Stimulated activated CD8-positive, alpha-beta memory T cell treated with anti-CD3 and anti-CD28 coated beads, Interleukin-15, amount 100 ng/mL, for 48 hours (primary cell): ENCODE results near the gene CADPS.

Experiments
- DNase-seq, 2 donors: peaks; one replicate each; pipeline ENCODE4 v3.0.0-alpha.2; 2020; ENCODE audit warnings: low read depth in 2 of 2

The CADPS gene

DNA sequence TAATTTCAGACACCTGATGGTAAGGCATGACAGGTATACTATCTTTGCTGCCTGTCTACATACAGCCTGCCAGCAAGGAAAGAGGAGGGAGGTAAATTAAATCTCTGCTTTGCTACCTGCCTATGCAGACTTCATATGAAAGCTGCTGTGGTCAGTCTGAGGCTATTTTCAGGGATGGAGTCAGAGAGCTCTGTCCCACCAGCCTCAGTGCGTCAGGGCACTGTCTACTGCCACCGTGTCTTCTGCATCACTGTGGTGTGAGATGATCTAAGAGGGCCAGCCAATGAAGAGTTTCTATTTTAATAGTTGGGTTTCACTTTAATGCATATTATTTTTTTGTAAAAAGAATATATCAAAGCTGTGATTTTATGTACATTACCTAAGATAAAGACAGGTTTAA is 125.6 kb downstream of the CADPS start:
- no peak for DNase-seq

- no peak for DNase-seq
These were observed 126.1 kb downstream of the CADPS start for GRCh38 chr3:62749130-62749529.

GRCh38 chr3:62737449-62737848 is 137.8 kb downstream of the CADPS start:
- DNase-seq: no peak

DNA sequence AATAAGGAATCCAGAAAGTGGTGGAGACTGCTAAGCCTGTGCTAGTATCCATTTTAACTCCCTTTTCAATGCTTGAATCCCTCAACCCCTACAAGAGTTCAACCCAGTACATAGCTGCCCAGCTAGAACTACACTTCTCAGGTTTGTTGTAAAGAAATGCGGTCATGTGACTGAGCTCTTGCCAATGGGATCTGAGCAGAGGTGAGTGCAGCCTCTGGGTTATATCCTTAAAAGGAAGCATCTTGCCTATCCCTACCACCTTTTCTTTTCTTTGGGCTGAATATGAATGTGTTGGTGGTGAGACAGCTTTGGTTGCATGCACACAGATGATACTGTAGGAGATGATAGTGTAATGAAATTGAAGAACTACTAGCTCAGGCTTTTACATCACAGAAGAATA is 139.7 kb downstream of the CADPS start:
- DNase-seq: no peak

- DNase-seq: no peak
These were observed 142.9 kb downstream of the CADPS start for GRCh38 chr3:62732183-62732904.

DNA sequence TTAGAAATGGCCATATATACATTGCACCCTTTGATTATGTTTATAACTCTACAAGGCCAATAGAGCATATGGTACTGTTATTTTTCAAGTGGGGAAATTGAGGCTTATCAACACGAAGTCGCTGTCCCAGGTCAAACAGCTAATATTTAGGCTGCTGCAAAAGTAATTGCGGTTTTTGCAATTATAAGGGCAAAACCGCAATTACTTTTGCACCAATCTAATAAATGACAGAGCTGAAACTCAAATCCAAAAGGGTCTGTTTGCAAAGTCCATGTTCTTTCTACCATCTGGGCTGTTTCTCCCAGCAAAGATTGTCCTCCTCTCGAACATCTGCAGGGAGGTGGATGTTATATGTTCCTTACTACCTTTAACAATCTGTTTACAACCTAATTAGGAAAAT is 147.2 kb downstream of the CADPS start:
- DNase-seq: no peak

DNA sequence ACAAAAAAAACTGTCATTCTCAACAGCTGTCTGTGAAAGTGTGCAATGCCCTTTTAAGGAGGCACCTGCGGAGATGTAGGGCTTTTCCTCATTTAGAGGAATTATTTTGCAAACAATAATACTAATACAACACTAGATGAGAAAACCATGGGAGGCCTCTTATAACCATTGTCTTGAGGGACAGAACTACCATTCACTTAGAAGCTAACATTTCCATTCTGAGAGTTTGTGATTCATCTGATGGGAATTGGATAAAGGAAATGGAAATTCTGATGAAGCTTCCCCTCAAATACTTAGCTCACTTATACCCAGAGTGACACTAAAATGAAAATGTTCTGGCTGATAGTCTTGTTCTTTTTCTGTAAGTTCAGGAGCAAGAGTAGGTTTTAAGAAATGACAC is 147.7 kb downstream of the CADPS start:
- no peak for DNase-seq

DNA sequence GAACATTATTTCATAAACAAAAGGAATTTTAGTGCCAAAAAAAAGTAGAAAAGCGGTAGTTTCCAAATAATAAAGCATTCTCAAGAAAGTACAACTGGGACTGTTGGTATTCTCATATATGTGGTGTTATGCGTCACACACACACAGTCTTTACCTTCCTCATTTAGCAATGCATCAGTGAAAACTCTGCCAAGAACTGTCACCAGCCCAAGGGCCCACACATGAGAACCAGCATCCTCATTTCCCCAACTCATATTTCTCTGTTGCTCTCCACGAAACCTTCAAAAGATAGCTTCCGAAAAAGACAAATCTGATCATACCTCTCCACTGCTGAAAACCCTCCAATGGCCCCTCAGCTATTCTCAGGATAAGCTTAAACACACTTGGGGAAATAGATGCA is 150.7 kb downstream of the CADPS start:
- DNase-seq: no peak

DNA sequence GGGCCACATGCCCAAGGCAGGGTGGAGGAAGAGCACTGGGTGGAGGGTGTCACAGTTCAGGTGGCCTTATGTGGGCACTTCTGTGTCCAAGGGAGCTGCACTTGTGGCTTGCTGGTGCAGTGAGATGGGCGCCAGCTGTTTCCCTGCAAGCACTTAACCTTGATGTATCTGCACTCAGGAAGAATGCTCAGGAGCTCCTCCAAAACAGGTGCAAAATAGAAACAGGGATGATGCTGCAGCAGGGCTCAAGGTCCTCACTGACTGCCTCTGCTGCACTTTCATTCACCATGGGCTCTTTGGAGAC is 151.3 kb downstream of the CADPS start:
- no peak for DNase-seq

DNA sequence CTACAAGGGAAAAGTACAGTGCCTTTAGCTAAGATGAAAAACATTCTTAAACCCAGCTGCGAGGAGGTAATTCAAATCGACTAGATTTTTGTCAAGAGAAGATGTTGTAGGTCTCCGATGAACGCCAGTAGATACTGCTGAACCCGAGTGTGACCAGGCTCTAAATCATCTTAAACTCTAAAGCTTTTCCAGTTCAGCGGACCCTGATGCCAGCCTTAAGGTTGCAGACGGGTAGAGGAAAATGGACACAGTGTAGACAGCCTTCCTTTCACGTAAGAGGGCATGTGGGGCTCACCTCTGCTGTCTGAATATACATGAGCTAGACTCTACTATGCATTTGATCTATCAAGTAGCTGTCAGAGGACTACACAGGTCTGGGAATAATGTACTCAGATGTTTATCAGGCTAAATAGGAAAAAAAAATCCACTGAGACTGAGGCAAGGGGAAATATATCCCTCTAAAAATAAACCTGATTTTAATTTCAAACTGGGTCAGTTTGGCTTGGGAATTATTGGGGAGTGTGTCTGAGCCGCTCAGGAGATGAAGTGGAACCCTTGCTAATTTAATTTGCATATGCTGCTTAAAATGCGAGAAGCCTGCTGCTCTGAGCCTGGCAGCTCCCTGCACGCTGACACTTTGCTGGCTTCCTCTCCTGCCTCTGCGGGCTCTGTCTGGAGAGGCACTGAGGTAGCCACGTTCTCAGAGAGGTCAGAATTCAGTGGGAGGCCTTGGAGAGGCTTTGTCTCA is 151.9 kb downstream of the CADPS start:
- DNase-seq: no peak

- DNase-seq: no peak
These were observed 152.9 kb downstream of the CADPS start for GRCh38 chr3:62722344-62722743.

DNA sequence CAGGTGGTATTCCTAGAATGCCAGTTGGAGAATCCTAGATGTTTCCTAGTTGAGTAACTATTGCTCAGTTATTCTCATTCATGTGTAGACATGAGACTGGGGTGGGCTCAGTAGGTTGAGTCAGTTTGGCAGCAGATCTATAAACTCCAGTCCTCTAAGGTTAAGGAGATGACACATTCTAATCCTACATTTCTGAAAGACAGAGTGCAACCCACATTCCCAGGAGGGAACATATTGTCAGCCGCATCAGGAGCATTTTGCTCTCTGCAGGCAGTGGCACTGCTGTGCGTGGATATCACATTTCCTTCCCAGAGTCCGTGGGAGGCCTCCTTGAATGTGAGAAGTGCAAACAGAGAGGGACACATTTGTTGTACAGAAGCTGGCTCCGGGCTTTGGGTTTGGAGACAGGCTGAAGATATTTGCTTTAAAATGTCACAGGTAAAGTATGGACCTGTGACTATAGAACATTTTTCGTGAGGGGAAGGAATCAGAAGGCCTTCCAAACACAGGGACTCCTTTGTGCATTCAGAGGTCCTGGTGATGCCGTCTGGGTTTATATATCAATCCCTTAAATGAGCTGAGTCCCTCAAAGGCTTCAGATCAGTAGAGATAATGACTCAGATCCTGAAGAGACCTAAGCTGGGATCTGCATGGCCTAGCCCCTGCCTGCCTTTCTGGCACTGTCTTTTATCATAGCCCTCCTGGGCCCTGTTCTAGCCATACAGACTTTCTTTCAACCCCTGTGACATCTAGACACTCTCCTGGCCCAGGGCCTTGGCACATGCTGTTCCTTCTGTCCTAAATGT is 156.5 kb downstream of the CADPS start:
- no peak for DNase-seq

- no peak for DNase-seq
These were observed 157.2 kb downstream of the CADPS start for GRCh38 chr3:62718011-62718410.

DNA sequence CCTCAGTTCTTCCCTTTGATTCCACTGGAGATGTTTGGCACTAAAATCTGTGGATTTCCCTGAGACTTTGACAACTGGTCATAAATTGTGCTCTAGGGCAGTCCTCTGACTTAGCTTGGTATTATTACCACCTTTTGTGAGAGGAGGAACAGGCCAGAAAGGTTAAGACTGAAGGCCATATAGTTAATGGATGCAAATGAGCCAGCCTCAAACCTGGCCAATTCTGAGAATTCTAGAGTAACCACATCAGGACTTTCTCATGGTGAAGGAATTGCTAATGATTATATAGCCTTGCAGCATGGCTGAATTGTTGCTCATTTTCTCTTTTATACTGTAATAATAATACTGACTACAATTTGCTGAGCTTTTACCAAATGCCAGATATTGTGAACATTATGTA is 162.5 kb downstream of the CADPS start:
- DNase-seq: no peak

DNA sequence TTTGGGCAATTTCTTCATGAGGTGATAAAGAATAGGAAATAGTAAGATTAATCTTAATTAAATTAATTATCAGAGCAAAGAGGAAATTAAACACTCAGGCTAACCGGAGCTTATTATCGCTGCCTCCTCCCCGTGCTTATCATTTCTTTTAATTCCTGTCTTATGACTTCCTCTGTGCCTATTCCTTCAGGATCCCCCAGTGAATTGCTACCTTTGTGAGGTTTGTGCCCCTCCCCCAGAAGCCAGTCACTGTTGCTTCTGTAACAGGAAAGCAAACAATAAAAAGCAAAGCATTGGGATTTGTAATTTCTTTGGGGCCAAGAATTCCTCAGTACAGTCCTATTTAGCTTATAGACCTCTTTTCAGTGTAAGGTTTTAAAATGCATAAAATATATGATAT is 164.5 kb downstream of the CADPS start:
- no peak for DNase-seq

GRCh38 chr3:62708638-62709373 is 166.4 kb downstream of the CADPS start:
- DNase-seq: no peak

DNA sequence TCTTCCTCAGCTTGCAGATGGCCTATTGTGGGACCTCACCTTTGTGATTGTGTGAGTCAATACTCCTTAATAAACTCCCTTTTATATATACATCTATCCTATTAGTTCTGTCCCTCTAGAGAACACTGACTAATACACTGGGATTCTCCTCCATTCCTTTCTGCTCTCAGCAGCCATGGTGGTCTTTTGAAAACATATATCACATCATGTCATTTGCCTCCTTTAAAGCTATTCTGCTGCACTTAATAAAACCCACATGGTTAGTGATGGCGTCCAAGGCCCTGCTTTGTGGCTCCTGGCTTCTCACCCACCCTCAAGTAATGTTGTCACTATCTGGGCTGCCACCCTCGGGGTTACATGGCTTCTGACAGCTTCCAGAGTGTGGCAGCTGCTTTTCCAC is 169.5 kb downstream of the CADPS start:
- DNase-seq: no peak

- DNase-seq: no peak
These were observed 171.6 kb downstream of the CADPS start for GRCh38 chr3:62703451-62704167.

- no peak for DNase-seq
These were observed 174.9 kb downstream of the CADPS start for GRCh38 chr3:62700357-62700756.

DNA sequence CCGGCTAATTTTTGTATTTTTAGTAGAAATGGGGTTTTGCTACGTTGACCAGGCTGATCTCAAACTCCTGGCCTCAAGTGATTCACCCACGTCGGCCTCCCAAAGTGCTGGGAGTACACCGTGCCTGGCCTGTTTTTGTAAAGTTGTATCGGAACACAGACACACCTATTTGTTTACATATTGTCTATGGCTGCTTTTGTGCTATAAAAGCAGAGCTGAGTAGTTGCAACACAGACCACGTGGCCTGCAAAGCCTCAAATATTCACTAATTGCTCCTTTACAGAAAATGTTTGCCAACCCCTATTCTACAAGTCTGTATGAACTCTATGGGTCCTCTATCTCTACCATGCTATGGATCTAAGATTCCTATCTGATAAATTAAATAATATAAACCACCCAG is 175.5 kb downstream of the CADPS start:
- no peak for DNase-seq

DNA sequence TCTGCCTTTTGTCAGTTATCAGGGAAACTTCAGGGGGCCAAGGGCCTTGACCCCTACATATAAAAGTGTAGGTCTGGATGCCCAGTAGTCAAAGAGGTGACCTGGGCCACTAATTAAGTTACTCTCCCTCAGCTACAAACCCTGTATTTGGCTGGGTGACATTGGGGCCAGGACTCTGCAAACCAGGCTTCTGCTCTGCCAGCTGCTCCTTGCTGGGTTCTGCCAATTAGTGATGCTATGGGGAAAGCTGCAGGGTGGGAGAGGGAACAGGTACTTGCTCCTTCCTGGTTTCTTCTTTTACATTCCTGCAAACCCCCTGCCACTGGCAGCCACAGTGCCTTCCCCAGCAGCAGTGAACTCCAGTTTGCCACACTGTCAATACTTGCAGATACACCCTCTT is 179.2 kb downstream of the CADPS start:
- DNase-seq: no peak

DNA sequence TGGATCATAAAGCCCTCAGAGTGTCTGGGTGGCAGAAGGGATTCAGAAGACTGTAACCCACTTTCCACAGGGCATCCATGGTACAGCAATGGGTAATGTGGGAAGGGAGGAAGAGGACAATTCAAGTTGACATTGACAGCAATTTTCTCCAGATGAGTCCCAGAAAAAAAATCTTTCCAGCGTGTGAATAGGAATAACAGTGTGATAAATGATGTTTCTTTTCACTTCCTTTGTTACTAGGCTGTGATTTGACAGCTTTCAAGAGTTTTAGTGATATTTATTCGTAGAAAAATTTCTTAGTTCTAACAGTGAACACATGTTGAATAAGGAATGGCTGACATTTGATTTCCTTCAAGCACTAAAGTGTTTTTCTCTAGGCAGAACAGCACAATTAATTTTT is 186.4 kb downstream of the CADPS start:
- DNase-seq: no peak
